NOMO-1 treated with dmso at 0.1 percent for 144 hours (cell line): Measurements from ENCODE around the gene ZNF70.

Source experiments
- DNase-seq: peaks from one replicate; lab custom pipeline; 2025; ENCODE audit not compliant: unreplicated experiment; lab: John Stamatoyannopoulos, UW

The ZNF70 gene

GRCh38 chr22:23750714-23751440, at the start of gene ZNF70:
TSS of gene ZNF70 (minus strand) at chr22:23751112. CDS start at chr22:23745140, 5,972 bp downstream.
- DNase-seq: peak; percentile 72

GRCh38 chr22:23796461-23796860, 45.5 kb upstream of the ZNF70 start:
- DNase-seq: no peak

- DNase-seq: no peak
Observed at GRCh38 chr22:23793326-23793725, 42.4 kb upstream of the ZNF70 start.

GRCh38 chr22:23791738-23792645, 41.1 kb upstream of the ZNF70 start:
- DNase-seq: no peak

GRCh38 chr22:23790819-23791737, 40.2 kb upstream of the ZNF70 start:
- DNase-seq: no peak

- no peak for DNase-seq
Observed at GRCh38 chr22:23789638-23790037, 38.7 kb upstream of the ZNF70 start.

- no peak for DNase-seq
Observed at GRCh38 chr22:23789121-23789520, 38.2 kb upstream of the ZNF70 start.

- DNase-seq: no peak
Observed at GRCh38 chr22:23787910-23788309, 37.0 kb upstream of the ZNF70 start.

GRCh38 chr22:23787600-23787896, 36.6 kb upstream of the ZNF70 start:
- no peak for DNase-seq

- peak; percentile 71 for DNase-seq
Observed at GRCh38 chr22:23786752-23787599, 36.1 kb upstream of the ZNF70 start, which contains the start of gene SMARCB1. TSS of gene SMARCB1 (plus strand) at chr22:23786966. CDS start at chr22:23787170, 204 bp downstream.

GRCh38 chr22:23786261-23786710, 35.4 kb upstream of the ZNF70 start:
- DNase-seq: no peak

- DNase-seq: no peak
Observed at GRCh38 chr22:23784215-23784732, 33.4 kb upstream of the ZNF70 start.

- no peak for DNase-seq
Observed at GRCh38 chr22:23783265-23784150, 32.6 kb upstream of the ZNF70 start.

GRCh38 chr22:23782703-23783102, 31.8 kb upstream of the ZNF70 start:
- DNase-seq: no peak

- no peak for DNase-seq
Observed at GRCh38 chr22:23782252-23782651, 31.3 kb upstream of the ZNF70 start.

- no peak for DNase-seq
Observed at GRCh38 chr22:23781511-23782183, 30.7 kb upstream of the ZNF70 start.

GRCh38 chr22:23781065-23781464, 30.2 kb upstream of the ZNF70 start:
- DNase-seq: no peak

- DNase-seq: no peak
Observed at GRCh38 chr22:23780146-23780748, 29.3 kb upstream of the ZNF70 start.
